Heart left ventricle (tissue), 13 donors: Measurements from ENCODE around the gene RBMS3.

Experiments used
- POLR2A ChIP-seq, 2 donors: fragments of 450-650 bp; IDR thresholded peaks; one replicate each; pipeline ENCODE4 v1.6.1; 2017; ENCODE audit warnings: antibody characterized with exemption in 2 of 2, mild to moderate bottlenecking in 2 of 2, moderate library complexity in 2 of 2
- TF ChIP-seq, protein P1 (sequence below), 12 donors: fragments of 200-600 bp; sonication (generic) in 4 of 12; IDR thresholded peaks; one replicate each; pipeline versions ENCODE4 v1.5.0 to v1.8.0; 2018 to 2022; ENCODE audit warnings: antibody characterized with exemption in 12 of 12, mild to moderate bottlenecking in 5 of 12
- donor health status: ischemic (EF 13 %, LVEDD 7.1; RV severe dilation, severe dysfunction).
- donor health status: DM: no; HTN: yes; CAD: no.
- donor health status: DM: no; HTN: no; CAD: no.
- donor health status: ischemic (EF 25% LVEDD 6.9; RV normal size, moderate dysfunction).
- donor health status: ischemic (EF 25% LVEDD 5.7; RV mildly dilated, moderate dysfunction).
- donor health status: ischemic (EF 35%, LVEDD 5.7; RV mildly dilated, moderate dysfunction).
- donor health status: nonischemic (EF 11% LVEDD 7.7; RV severe dilation, severe dysfunction).
- donor health status: DM: yes; HTN: yes; CAD: no.
- donor health status: PGD.
- donor health status: ischemic (EF 29% LVEDD 5.4; RV normal size, mild dysfunction).
- donor health status: nonischemic (EF 23%, LVEDD 6.1; RV moderate dilation, normal function).

DNA sequence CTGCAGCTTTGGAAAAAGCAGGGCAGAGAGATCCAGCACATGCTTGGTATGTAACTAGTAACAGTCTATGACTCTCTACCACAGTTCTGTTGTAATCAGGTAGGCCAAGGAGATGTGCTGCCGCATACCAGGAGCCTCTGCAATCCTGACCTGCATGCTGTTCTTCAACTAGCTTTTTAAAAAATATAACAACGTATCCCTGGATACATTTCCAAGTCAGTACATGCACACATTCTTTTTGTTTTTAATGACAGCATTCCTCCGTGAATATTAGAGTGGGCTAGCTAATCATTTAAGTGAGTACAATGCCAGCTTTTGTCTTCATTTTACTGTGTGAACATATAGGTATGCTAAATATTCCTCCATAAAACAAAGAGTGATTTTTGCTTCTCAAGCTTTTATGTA is 437.8 kb downstream of the RBMS3 start:
- TF ChIP-seq, protein P1, sequence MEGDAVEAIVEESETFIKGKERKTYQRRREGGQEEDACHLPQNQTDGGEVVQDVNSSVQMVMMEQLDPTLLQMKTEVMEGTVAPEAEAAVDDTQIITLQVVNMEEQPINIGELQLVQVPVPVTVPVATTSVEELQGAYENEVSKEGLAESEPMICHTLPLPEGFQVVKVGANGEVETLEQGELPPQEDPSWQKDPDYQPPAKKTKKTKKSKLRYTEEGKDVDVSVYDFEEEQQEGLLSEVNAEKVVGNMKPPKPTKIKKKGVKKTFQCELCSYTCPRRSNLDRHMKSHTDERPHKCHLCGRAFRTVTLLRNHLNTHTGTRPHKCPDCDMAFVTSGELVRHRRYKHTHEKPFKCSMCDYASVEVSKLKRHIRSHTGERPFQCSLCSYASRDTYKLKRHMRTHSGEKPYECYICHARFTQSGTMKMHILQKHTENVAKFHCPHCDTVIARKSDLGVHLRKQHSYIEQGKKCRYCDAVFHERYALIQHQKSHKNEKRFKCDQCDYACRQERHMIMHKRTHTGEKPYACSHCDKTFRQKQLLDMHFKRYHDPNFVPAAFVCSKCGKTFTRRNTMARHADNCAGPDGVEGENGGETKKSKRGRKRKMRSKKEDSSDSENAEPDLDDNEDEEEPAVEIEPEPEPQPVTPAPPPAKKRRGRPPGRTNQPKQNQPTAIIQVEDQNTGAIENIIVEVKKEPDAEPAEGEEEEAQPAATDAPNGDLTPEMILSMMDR (IDR thresholded peaks at IDR 0.05): no peak
- TF ChIP-seq POLR2A (IDR thresholded peaks at IDR 0.05): no peak
